HG02870 (cell line): ENCODE results near the gene CDYL2.
"Not testable (repeated sequence)": the region's sequence is repeated elsewhere in the genome, so short reads cannot be mapped to it uniquely, and the experiment has no call there.

Experiments
- ATAC-seq: cut with Tn5 transposase; IDR thresholded peaks from one replicate; pipeline ENCODE4 v1.9.1; 2021; ENCODE audit warnings: mild to moderate bottlenecking, moderate library complexity; ENCODE audit not compliant: unreplicated experiment

The CDYL2 gene

DNA sequence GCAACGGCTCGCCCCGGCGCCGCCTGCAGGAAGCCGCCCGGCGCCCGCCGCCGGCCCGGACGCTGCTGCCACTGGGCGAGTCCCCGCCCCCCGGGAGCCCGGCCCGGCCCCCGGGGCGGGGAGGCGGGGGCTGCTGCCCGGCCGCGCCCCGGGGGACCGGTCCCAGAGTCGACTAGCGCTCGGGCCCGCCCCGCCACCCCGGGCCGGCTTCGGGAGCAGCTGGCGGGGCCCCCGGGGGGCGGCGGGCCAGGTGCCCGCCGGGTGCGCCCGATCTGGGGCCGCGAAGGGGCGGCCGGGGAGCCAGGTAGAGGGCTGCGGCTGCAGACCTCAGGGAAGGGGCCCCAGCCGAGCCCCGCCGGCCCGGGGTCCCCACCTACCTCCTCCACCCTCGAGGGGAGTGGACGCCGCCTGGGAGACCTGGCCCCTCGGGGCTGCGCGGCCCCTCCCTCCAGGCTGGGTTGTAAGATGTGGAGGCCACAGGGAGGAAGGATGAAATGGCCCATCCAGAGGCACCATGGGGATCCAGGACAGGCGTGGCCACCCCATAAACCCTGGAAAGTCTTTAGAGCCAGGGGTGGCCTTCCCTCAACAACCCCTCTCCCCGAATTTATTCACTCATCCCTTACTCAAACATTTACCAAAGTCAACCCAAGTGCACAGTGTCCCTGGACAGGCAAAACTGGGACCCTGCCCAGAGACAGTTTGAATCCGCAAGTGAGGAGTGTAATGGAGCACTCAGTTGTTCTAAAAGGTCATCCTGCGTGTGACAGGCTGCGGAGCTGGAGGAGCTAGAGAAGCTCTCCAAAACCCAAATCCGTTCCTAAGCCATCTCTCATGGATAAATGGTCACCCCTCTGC, at the start of gene CDYL2:
Gene CDYL2 (minus strand): TSS at position 73 of the 858 bp plus-strand sequence. CDS start 425 bp downstream, outside the sequence.
- peak; percentile 75 for ATAC-seq

- no peak for ATAC-seq
Measured at GRCh38 chr16:80852261-80852872, 48.0 kb upstream of the CDYL2 start.

GRCh38 chr16:80851831-80852230, 47.4 kb upstream of the CDYL2 start:
- no peak for ATAC-seq

DNA sequence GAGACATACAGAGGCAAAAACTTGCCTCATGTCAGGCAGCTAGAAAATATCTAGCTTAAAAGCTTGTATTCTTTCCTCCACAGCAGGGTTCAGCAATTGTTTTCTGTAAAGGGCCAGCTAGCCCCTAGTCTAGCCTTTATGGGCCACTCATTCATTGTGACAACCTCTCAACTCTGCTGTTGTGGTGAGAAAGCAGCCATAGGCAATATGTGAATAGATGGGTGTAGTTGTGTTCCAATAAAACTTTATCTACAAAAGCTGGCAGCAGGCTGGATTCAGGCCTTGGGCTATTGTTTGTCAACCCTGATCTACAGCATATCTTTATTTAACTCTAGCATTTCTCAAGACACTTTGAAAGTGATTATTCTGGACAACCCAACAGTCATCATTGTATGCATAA, 46.4 kb upstream of the CDYL2 start:
- ATAC-seq: no peak

- no peak for ATAC-seq
Measured at GRCh38 chr16:80848862-80849261, 44.5 kb upstream of the CDYL2 start.

GRCh38 chr16:80846680-80847079, 42.3 kb upstream of the CDYL2 start:
- ATAC-seq: no peak

GRCh38 chr16:80846275-80846674, 41.9 kb upstream of the CDYL2 start:
- ATAC-seq: no peak

DNA sequence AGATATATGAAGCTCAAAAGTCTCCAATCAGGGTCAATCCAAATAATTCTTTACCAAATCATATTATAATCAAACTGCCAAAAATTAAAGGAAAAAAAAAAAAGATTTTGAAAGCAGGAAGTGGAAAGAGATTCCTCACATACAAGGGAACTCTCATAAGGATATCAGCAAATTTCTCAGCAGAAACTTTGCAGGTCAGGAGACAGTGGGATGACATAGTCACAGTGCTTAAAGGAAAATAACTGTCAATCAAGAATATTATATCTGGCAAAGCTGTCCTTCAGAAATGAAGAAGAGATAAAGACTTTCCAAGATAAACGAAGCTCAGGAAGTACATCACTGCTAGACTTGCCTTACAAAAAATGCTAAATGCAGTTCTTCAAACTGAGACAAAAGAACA, 40.0 kb upstream of the CDYL2 start:
- ATAC-seq: no peak

DNA sequence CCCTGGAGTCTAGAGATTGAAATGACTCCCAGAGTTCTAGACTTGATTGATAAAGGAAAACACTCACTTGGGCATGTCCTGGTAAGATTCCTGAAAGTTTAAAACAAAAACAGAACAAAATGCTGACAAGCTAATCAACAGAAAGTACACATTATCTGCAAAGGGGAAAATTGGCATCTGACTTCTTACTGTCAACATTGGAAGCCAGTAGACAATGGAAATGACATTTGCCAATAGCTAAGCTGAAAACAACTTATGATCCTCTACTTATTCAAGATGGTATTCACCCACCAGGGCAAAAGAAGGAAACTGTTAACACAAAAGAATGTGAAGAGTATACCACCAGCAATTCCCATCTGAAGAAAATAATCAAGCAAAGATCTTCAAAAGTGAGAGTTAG, 36.8 kb upstream of the CDYL2 start:
- ATAC-seq: no peak

DNA sequence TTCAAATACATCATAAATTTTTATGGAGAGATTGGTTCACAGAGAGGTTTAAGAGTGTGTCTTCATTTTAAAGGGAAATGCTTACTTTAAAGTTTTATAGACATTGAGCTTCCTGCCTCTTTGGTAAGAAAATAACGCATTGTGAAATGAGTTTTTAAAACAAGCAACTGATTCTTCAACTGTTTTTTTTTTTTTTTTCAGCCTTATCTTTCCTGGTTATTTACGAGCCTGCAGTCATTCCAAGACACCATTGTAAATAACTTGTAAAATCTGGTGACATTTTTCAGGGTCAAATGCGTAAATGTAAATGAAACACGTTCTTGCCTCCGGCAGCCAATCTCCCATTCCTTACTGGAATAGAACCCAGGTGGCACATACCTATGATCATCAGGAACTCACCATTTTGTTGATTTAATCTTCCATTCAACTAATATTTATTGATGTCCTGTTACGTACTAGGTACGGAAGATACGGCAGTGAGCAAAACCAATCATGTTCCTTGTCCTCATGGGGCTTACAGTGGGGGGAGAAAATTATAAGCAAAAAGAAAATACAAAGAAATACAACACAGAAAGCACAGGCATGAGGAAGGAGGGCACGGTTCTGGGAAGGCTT, 33.2 kb upstream of the CDYL2 start:
- ATAC-seq: no peak

GRCh38 chr16:80836846-80837245, 32.4 kb upstream of the CDYL2 start:
- ATAC-seq: no peak

- ATAC-seq: no peak
Measured at GRCh38 chr16:80836202-80836601, 31.8 kb upstream of the CDYL2 start.

DNA sequence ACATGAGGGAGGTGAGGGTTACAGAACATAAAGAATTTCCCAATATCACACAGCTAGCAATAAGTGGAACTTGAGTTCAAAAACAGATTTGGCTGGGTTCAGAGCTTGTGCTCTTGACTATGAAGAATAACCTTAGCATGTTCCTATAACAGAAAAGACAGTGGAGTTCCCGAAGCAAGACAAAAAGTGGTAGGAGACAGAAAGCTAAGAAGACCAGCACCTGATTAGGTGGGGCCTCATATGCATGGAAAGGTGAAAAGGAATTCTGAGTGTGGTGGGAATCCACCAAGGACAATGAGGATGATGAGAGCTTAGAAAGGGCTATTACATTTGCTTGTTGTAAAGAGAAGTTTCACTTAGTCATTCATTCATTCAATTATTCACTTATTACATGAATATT, 26.6 kb upstream of the CDYL2 start:
- no peak for ATAC-seq

DNA sequence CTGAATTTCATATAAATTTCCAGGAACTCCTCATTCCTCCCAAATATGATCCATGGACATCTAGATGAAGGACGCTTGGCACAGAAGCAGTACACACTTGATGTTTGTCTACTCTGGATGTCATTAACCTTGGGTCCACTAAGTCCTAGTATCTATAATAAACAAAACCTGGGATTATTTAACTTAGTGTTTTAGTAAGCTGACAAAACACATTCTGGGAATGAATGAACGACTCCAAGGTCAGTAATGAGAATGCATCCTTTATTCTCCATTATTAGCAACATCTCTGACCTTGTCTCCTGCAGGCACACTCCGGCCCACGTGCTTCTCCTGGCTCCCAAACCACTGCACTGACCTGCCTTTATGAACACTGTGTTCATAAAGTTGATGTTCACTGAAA, 24.1 kb upstream of the CDYL2 start:
- ATAC-seq: no peak

DNA sequence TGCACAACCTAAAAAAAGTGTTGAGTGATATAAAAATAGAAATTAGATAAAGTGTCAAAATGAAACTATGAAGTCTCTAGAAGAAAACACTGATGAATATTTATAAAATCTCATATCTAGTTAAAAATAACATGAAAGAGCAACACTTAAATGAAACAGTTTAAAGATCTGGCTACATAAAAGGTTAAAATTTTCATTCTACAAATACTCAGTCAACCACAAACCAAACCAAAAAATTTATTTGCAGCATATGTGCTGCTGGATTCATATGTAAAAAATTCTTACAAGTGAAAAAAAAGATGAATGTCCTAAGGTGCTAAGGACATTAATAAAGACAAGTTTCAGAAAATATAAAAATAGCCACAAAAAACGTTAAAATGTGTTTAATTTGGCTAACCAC, 22.6 kb upstream of the CDYL2 start:
- no peak for ATAC-seq

GRCh38 chr16:80825365-80825758, 21.0 kb upstream of the CDYL2 start:
- ATAC-seq: no peak

GRCh38 chr16:80824623-80825364, 20.4 kb upstream of the CDYL2 start:
- ATAC-seq: no peak

- no peak for ATAC-seq
Measured at GRCh38 chr16:80819988-80820387, 15.6 kb upstream of the CDYL2 start.

- no peak for ATAC-seq
Measured at GRCh38 chr16:80816356-80816755, 12.0 kb upstream of the CDYL2 start.

DNA sequence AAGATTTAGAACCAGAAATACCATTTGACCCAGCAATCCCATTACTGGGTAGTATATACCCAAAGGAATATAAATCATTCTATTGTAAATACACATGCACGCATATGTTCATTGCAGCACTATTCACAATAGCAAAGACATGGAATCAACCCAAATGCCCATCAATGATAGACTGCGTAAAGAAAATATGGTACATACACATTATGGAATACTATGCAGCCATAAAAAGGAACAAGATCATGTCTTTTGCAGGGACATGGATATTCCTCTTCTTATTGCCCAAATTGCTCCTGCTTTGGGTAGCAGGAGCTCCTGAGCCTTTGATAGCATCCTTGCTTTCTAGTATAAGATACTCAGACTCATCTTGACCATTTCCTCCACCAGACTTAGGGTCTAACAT, 10.9 kb upstream of the CDYL2 start:
- not testable (repeated sequence) for ATAC-seq

DNA sequence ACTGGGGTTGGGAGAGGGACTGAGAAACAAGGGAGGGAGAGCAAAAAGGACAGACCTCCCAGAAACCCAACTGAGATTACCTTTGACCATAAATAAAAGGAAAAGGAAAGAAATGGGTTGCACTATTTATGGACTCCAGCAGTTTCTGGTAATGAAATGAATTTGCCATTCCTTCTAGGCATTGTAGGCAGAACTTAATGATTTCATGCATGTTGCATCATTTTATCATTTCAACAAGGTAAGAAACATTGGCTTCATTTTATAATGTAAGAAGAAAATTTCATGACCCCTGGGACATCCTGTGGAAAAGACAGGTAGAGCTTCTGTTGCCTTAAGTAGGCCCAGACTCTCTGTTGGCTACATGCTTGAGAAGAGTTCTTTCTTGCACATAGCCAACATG, 8.2 kb upstream of the CDYL2 start:
- no peak for ATAC-seq
